Heart right ventricle (tissue), 16 donors: ENCODE measurements around the gene STRN. TPM values are rescaled to one million over a fixed set of nuclear protein-coding genes. Genes with fewer than 3 reads are reported as not detected.
"Not testable (repeated sequence)": the region's sequence is repeated elsewhere in the genome, so short reads cannot be mapped to it uniquely, and the experiment has no call there.

ENCODE experiments used
- ATAC-seq, 8 donors: fragments of 200-7000 bp; cut with Tn5 transposase; one replicate each; pipeline ENCODE4 v1.9.1; 2020; ENCODE audit warnings: mild to moderate bottlenecking in 8 of 8, moderate library complexity in 8 of 8, moderate number of reproducible peaks in 1 of 8
- DNase-seq, 2 donors: peaks; one replicate each; pipeline ENCODE4 v3.0.0-alpha.2; 2020
- H3K27ac ChIP-seq, 10 donors: fragments of 200-600 bp; sonication (generic) in 2 of 10; one replicate each; pipeline versions ENCODE4 v1.5.0 to v1.8.0; 2020 to 2022; ENCODE audit warnings: mild to moderate bottlenecking in 3 of 10
- H3K27me3 ChIP-seq, 7 donors: fragments of 200-600 bp; one replicate each; pipeline ENCODE4 v1.8.0; 2021 to 2022; ENCODE audit warnings: mild to moderate bottlenecking in 2 of 7
- H3K36me3 ChIP-seq, 9 donors: fragments of 200-600 bp; sonication (generic) in 1 of 9; one replicate each; pipeline versions ENCODE4 v1.5.0 to v1.8.0; 2020 to 2022; ENCODE audit warnings: mild to moderate bottlenecking in 2 of 9
- H3K4me1 ChIP-seq, 9 donors: fragments of 200-600 bp; sonication (generic) in 1 of 9; one replicate each; pipeline versions ENCODE4 v1.5.0 to v1.8.0; 2020 to 2022; ENCODE audit warnings: mild to moderate bottlenecking in 4 of 9
- H3K4me3 ChIP-seq, 10 donors: fragments of 200-600 bp; sonication (generic) in 2 of 10; one replicate each; pipeline versions ENCODE4 v1.5.0 to v1.8.0; 2020 to 2022; ENCODE audit warnings: mild to moderate bottlenecking in 7 of 10, moderate library complexity in 2 of 10
- H3K9me3 ChIP-seq, 11 donors: fragments of 200-600 bp in 10 of 11; sonication (generic) in 2 of 11; one replicate each; pipeline versions ENCODE4 v1.5.0 to v1.8.0; 2013 to 2022; ENCODE audit warnings: mild to moderate bottlenecking in 2 of 11, control low read depth in 1 of 11, moderate library complexity in 1 of 11
- WGBS, 2 donors: extraction: QIAGEN DNeasy Blood & Tissue Kit; methylation state at CpG; one replicate each; pipeline ENCODE4 v1.1.7; 2013; ENCODE audit warnings: inconsistent platforms in 1 of 2; 5-methylcytosine and 5-hydroxymethylcytosine counted together
- intact Hi-C, 10 donors: fragments of 100-400 bp; cut with DNase I; formaldehyde crosslinking; loops; one replicate each; pipeline versions ENCODE4 v1.11.1 to v1.14.2; 2022
- polyA plus RNA-seq, 2 donors: library from polyadenylated mRNA; stranded (reverse); fragments of 200-250 nt; gene quantifications; one replicate each; pipeline ENCODE4 v1.2.3, GENCODE V29; 2013
- total RNA-seq, 10 donors: library from RNA; stranded (reverse); fragmentation: NEBNext Ultra II Directional in 3 of 10; extraction: Animal tissue kit (Norgen Biotek cat#: 25700) in 3 of 10; gene quantifications; one replicate each; pipeline versions ENCODE4 v1.2.1 to v1.2.4, GENCODE V29; 2021 to 2023
- TF ChIP-seq, protein P1 (sequence below), 9 donors: fragments of 200-600 bp; sonication (generic) in 2 of 9; IDR thresholded peaks; one replicate each; pipeline versions ENCODE4 v1.5.0 to v1.8.0; 2021 to 2022; ENCODE audit warnings: antibody characterized with exemption in 9 of 9, mild to moderate bottlenecking in 5 of 9, moderate library complexity in 1 of 9
- donor health status: Arrhythmogenic right ventricular cardiomyopathy.
- donor health status: ischemic (EF 13 %, LVEDD 7.1; RV severe dilation, severe dysfunction).
- donor health status: healthy with polysubstance abuse.
- donor health status: DM: no; HTN: yes; CAD: no.
- donor health status: DM: no; HTN: no; CAD: no.
- donor health status: ischemic (EF 25% LVEDD 6.9; RV normal size, moderate dysfunction).
- donor health status: ischemic (EF 25% LVEDD 5.7; RV mildly dilated, moderate dysfunction).
- donor health status: healthy.
- donor health status: DM: yes; HTN: yes; CAD: no.
- donor health status: Ischemic cardiomyopathy.
- donor health status: ischemic (EF 35%, LVEDD 5.7; RV mildly dilated, moderate dysfunction).
- donor health status: nonischemic (EF 11% LVEDD 7.7; RV severe dilation, severe dysfunction).
- donor health status: DM: yes; HTN: yes; CAD: no.
- donor health status: PGD.
- donor health status: ischemic (EF 29% LVEDD 5.4; RV normal size, mild dysfunction).
- donor health status: nonischemic (EF 23%, LVEDD 6.1; RV moderate dilation, normal function).

Gene STRN
- total and polyA plus RNA-seq, 12 donors, result 8.6 to 102 (median 61.8) TPM

DNA sequence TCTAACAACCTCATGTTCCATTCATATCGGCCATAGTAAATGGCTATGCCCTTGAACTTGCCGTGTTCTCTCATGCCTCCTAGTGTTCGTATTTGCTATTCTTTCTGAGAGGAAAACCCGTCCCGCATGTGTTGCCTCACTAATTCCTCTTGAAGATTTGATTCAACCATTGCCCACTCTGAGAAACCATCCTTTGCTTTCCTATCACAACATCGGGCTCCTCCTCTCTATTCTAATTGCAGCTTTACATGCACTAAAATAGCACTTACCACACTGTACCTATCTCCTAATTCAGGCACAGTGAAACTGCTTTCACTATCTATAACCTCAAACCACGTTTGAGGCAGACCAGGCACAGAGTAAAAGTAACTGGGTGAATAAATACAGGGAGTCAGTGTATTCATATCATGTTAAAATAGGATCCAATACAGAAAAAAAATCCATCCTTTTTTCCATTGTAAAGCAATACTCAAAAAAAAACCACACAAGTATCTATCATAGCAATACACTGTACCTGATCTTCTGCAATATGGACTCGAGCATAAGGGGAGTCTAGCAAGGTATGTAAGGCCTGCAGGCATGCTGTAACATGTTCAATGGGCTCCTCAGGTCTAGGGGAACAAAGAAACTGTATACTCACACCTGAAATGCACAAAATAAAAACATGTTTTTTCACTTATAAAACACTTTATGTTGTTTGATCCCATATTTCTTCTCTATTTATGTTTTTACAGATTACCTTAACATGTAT, 39.0 kb upstream of the STRN start:
- peak overlapping the region in 8 of 10 donors; percentile 3 to 87 (median 66) for H3K27ac ChIP-seq
- H3K27me3 ChIP-seq, result no peaks in the 10 kb centered on the region
- DNase-seq (peak in 1 of 2 donors; percentile 21), ATAC-seq (peak; percentile 73 to 95 (median 89))
- intact Hi-C loops, result loop anchor here in 4 of 10 donors (5.0 to 10.0 kb wide), 4 partner anchors 100 to 230 kb away; no protein-coding TSS in a partner anchor
- no peak overlapping the region for H3K4me3 ChIP-seq
- peaks cover 0 to 99% (median 50%) of the 10 kb centered on the region in 9 donors for H3K36me3 ChIP-seq
- WGBS, 2 donors, result 35 to 37% methylated on average over 8 of the region's 8 CpGs
- TF ChIP-seq, protein P1, sequence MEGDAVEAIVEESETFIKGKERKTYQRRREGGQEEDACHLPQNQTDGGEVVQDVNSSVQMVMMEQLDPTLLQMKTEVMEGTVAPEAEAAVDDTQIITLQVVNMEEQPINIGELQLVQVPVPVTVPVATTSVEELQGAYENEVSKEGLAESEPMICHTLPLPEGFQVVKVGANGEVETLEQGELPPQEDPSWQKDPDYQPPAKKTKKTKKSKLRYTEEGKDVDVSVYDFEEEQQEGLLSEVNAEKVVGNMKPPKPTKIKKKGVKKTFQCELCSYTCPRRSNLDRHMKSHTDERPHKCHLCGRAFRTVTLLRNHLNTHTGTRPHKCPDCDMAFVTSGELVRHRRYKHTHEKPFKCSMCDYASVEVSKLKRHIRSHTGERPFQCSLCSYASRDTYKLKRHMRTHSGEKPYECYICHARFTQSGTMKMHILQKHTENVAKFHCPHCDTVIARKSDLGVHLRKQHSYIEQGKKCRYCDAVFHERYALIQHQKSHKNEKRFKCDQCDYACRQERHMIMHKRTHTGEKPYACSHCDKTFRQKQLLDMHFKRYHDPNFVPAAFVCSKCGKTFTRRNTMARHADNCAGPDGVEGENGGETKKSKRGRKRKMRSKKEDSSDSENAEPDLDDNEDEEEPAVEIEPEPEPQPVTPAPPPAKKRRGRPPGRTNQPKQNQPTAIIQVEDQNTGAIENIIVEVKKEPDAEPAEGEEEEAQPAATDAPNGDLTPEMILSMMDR (IDR thresholded peaks at IDR 0.05), result peak in 8 of 9 donors; percentile 7 to 60 (median 51)
- H3K4me1 ChIP-seq, result peaks cover 0 to 22% (median 0%) of the 10 kb centered on the region in 9 donors
- no peaks in the 10 kb centered on the region for H3K9me3 ChIP-seq

DNA sequence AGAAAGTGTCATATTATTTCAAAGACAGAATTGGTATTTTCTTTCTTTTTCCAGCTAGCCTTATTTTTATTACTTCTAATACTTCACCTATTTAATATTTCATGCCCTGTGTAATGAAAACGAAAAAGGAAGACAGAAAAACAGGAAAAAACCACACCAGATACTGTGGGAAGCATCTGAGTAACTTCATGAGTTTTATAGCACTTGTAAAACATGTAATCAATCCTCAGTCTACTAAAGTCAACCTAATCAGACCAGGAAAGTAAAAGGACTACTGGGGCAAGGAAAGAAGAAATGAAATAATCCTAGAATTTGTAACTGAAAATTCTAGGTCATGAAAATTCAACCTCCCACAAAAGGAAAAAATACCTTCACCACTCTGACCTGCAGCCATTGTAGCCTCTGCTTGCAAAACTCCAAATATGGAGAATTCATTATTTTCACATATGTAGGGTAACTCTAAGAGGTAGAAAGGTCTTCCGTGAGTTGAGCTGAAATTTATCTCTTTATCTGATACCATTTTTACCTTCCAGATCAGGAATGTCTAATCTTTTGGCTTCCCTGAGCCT, 34.7 kb upstream of the STRN start:
- TF ChIP-seq, protein P1 (IDR thresholded peaks at IDR 0.05), result no peak
- 73 to 74% methylated on average over 2 of the region's 2 CpGs for WGBS, 2 donors
- Histone ChIP-seq H3K27ac (no peak overlapping the region), H3K9me3 (no peaks in the 10 kb centered on the region), H3K4me3 (no peak overlapping the region), H3K4me1 (peaks cover 0 to 22% (median 0%) of the 10 kb centered on the region in 9 donors), H3K27me3 (no peaks in the 10 kb centered on the region), H3K36me3 (peaks cover 0 to 100% (median 55%) of the 10 kb centered on the region in 9 donors)
- intact Hi-C loops, result loop anchor here in 3 of 10 donors (10.0 kb wide), 3 partner anchors 96 to 226 kb away; no protein-coding TSS in a partner anchor
- DNase-seq (no peak), ATAC-seq (no peak)

DNA sequence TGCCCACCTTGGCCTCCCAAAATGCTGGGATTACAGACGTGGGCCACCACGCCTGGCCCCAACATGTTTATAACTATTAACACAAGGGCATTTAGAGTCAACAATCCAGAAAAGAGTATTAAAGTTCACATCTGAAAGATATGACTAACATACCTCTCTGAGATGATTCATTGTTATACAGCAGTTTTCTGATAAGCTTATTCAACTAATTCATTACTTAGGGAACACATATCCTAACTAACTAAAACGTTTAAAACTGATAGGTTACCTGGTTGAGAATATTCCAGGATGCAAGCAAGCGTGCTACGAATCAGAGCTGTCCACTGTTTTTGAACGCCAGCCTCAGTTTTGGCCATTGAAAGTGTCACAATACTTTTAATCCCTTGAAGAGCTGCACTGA, 34.0 kb upstream of the STRN start:
- ATAC-seq (no peak), DNase-seq (no peak)
- TF ChIP-seq, protein P1 (IDR thresholded peaks at IDR 0.05), result no peak
- Histone ChIP-seq H3K9me3 (no peaks in the 10 kb centered on the region), H3K27me3 (no peaks in the 10 kb centered on the region), H3K36me3 (peaks cover 0 to 100% (median 60%) of the 10 kb centered on the region in 9 donors), H3K27ac (peak overlapping the region in 2 of 10 donors; percentile 15 to 30), H3K4me1 (peaks cover 0 to 14% (median 0%) of the 10 kb centered on the region in 9 donors), H3K4me3 (no peak overlapping the region)
- intact Hi-C loops, result loop anchor here in 3 of 10 donors (10.0 kb wide), 3 partner anchors 96 to 226 kb away; no protein-coding TSS in a partner anchor
- WGBS, 2 donors, result 80 to 82% methylated on average over 6 of the region's 6 CpGs

DNA sequence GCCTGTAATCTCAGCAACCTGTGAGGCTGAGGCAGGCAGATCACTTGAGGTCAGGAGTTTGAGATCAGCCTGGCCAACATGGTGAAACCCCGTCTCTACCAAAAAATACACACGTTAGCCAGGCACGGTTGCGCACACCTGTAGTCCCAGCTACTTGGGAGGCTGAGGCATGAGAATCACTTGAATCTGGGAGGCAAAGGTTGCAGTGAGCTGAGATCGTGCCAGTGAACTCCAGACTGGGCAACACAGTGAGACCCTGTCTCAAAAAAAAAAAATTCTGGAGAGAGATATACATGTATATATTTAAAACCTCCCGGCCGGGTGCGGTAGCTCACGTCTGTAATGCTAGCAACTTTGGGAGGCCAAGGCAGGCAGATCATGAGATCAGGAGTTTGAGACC, 33.1 kb upstream of the STRN start:
- H3K27me3 ChIP-seq, H3K27ac ChIP-seq, H3K4me3 ChIP-seq, H3K9me3 ChIP-seq, ATAC-seq, DNase-seq, H3K4me1 ChIP-seq: not testable (repeated sequence)
- peaks cover 0 to 99% (median 60%) of the 10 kb centered on the region in 9 donors for H3K36me3 ChIP-seq
- 97 to 98% methylated on average over 9 of the region's 9 CpGs for WGBS, 2 donors
- intact Hi-C loops, result loop anchor here in 1 of 10 donors (10.0 kb wide), 1 partner anchor 225 kb away; no protein-coding TSS in a partner anchor
